NCI-H1092 (cell line): ENCODE measurements around the gene IGFBP3.
A peak's percentile ranks its signal among the peaks of the same experiment; 100 is the strongest.
"Not testable (repeated sequence)": the region's sequence is repeated elsewhere in the genome, so short reads cannot be mapped to it uniquely, and the experiment has no call there.

Experiments used
- DNase-seq: peaks from one replicate; lab custom pipeline; 2025; lab: John Stamatoyannopoulos, UW

IGFBP3 gene, protein sequence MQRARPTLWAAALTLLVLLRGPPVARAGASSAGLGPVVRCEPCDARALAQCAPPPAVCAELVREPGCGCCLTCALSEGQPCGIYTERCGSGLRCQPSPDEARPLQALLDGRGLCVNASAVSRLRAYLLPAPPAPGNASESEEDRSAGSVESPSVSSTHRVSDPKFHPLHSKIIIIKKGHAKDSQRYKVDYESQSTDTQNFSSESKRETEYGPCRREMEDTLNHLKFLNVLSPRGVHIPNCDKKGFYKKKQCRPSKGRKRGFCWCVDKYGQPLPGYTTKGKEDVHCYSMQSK

DNA sequence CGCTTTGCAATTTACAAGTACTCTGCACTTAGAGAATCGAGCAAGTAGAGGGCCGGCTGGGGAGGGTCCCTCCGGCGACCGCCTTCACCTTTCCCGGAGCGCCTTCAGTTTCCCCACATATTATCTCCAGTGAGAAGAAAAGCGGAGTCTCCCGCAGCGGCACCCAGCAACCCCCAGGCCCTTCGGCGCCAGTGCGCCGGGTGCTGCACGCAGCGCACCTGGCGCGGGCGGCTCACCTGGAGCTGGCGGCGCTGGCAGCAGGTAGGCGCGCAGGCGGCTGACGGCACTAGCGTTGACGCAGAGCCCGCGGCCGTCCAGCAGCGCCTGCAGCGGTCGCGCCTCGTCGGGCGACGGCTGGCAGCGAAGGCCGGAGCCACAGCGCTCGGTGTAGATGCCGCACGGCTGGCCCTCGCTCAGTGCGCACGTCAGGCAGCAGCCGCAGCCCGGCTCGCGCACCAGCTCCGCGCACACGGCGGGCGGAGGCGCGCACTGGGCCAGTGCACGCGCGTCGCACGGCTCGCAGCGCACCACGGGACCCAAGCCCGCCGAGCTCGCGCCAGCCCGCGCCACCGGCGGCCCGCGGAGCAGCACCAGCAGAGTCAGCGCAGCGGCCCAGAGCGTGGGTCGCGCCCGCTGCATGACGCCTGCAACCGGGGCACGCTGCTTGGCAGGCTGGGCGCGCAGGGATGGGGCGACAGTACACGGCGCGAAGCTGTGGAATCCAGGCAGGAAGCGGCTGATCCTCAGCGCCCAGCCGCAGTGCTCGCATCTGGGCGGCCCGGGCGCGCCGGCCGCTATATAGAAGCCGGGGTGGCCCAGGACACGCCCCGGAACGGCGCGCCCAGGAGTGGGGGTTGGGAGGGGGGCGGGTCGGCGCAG, at the start of gene IGFBP3:
Gene IGFBP3 (minus strand): TSS at position 771 of the 879 bp plus-strand sequence. CDS start 132 bp downstream, at position 639.
- peak; percentile 32 for DNase-seq

DNA sequence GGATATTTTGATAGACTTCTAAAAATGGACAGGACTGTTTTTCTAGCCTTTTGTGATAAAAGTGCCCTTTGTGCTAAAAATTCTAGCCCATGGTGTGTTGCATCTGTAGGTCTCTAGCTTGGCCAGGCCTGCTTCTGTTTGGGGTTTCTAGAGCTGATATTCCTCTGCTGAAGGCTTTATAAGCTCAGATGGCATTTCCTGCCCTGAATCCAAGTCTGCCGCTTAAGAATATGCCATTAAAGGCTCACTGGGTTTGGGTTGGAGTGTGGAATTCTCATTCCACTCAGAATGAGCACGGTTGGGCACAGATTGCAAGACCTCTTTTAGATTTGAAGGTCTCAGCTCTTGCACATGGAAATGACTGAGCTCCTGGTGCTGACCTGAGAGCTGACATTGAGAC, 49.4 kb upstream of the IGFBP3 start:
- DNase-seq = no peak

GRCh38 chr7:45969940-45970339, 48.9 kb upstream of the IGFBP3 start:
- DNase-seq = no peak

DNA sequence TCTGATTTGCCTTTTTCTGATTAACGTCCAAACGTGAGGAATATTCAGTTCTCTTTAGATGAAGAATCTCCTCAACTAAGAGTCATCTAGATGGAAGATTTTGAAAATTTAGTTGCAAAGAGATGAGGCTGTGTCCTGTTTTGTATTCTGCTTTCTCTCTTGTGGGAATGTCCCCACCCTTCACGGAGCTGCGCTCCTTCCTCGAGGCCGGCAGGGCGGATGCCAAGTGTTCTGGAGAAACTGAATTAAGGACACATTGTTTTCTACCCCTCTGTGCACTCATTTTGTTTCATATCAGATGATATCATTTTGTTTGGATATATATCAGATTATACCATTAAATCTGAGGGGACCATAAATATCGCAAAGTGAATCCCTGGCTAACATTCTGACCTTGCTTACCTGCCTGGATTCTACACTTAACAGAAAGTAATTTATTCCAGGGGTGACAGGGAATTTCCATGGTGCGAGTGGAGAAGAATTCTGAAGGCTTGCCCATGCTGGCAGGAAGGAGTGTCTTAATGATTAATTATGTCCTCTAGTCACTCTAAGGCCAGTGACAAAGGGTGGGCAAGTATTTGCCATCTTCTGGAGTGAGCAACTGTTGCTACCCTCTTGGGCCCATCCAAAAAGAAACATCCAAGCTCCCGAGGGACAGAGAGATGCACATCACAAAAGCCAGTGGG, 47.9 kb upstream of the IGFBP3 start:
- no peak for DNase-seq

GRCh38 chr7:45968312-45968711, 47.2 kb upstream of the IGFBP3 start:
- no peak for DNase-seq

GRCh38 chr7:45967591-45968157, 46.6 kb upstream of the IGFBP3 start:
- DNase-seq = no peak

- DNase-seq = no peak
Observed at GRCh38 chr7:45962861-45963260, 41.8 kb upstream of the IGFBP3 start.

DNA sequence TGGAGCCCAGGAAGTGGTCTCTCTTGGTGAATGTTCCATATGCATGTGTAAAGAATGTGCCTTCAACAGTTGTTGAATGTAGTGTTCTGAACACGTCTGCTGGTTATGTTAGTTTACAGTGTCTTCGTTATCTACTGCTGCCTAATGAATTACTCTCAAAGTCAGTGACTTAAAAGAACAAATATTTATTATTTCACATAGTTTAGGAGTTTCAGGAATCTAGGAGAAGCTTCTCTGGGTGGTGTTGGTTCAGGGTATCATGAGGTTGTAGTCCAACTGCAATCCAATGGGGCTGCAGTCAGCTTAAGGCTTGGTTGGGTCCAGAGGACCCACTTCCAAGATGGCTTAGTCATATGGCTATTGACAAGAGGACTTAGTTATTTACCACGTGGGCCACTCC, 36.6 kb upstream of the IGFBP3 start:
- DNase-seq = no peak

DNA sequence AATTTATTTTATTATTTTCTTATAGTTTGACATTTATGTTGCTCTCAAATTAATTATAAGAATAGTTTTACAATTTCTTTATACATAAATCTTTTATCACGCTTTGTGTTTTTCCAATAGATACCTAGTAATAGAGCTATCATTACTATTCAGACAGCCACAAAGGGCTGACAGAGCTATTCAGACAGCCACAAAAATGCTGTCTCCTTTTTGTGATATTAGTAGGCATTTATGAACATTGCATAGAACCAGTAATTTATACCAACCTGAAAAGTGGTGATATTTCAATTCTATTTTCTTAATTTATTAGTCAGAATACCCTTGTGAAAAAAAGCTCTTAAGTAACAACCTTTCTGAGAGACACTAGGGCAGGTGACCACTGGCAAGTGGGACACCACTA, 34.2 kb upstream of the IGFBP3 start:
- DNase-seq = no peak

GRCh38 chr7:45953055-45953454, 32.0 kb upstream of the IGFBP3 start:
- not testable (repeated sequence) for DNase-seq

DNA sequence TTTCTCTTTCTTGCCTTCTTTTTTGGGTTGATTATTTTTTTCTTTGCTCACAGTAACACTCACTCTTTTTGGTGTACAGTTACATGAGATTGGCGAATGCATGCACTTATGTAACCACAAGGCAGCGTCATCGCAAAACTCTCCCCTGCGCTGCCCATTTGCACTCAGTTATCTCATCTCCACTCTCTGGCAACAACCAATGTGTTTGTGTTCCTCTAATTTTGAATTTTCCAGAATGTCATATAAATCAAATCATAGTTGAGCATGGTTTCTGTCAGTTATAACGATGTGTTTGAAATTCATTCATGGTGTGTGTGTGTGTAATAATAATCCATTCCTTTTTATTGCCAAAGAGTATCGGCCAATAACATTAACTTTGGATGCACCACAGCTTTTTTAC, 23.0 kb upstream of the IGFBP3 start:
- no peak for DNase-seq

- no peak for DNase-seq
Observed at GRCh38 chr7:45940939-45941338, 19.9 kb upstream of the IGFBP3 start.

GRCh38 chr7:45940237-45940781, 19.2 kb upstream of the IGFBP3 start:
- DNase-seq = not testable (repeated sequence)

DNA sequence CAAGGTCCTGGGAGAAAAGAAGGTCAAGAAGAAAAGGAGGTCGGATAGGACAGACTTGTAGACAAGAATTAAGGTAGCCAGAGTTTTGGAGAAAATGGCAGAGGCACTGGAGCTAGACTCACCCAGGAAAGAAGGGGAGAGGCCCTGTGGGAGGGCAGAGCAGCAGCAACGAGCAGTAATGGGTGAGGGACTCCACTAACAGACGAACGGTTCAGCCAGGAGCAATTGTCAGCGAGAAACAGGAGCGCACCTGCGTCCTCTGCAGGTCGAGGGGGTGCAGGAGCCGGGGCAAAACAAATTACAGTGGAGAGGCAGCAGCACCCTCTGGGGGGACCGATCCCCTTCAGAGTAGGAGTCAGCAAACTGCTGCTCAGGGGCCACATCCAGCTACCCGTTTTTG, 18.5 kb upstream of the IGFBP3 start:
- no peak for DNase-seq

- no peak for DNase-seq
Observed at GRCh38 chr7:45938626-45939302, 17.7 kb upstream of the IGFBP3 start.

DNA sequence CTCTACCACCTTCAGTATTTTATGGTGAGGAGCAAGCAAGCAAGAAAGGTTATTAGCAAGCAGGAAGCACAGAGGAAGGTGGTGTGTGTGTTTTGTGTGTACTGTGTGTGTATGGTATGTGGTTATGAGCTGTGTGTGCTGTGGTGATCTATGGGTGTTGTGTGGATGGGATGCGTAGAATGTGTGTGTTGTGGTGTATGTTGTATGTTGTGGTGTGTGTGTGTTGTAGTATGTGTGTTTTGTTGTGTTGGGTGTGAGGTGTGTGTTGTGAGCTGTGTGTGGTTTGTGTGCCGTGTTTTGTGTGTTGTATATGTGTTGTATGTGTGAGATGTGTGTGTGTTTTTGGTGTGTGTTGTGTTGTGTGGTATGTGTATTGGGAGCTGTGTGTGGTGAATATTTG, 16.8 kb upstream of the IGFBP3 start:
- DNase-seq = no peak

DNA sequence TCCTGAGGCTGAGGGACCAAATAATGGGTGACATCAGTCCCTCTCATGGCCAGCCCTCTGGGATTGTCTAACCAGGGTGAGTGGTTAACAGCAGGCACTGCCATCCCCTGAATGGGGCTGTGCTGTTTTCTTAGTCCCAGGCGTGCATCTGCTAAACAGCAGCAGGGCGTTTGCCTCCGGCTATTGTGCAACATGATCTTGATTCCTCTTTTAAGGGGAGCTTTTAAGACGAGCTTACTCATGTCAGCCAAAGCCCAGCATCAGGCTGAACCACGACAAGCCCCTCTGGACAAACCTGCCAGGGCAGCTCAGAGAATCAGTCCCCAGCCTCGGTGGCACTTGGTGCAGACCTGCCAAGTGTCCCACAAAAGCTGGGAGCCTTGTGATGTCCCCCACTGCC, 16.2 kb upstream of the IGFBP3 start:
- no peak for DNase-seq

DNA sequence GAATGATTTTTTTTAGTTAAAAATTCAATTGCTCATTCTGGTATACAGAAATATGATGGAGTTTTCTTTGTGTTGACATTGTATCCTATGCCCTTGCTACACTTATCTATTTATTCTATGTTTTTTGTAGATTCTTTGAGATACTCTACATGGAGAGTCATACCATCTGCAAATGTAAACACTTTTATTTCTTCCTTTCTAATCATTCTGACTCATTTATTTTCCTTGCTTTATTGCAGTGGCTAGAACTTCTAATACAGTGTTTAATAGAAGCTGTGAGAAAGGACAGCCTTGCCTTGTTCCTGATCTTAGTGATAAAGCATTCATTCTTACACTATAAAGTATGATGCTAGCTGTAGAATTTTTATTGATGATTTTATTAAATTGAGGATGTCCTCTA, 9.9 kb upstream of the IGFBP3 start:
- DNase-seq = no peak

DNA sequence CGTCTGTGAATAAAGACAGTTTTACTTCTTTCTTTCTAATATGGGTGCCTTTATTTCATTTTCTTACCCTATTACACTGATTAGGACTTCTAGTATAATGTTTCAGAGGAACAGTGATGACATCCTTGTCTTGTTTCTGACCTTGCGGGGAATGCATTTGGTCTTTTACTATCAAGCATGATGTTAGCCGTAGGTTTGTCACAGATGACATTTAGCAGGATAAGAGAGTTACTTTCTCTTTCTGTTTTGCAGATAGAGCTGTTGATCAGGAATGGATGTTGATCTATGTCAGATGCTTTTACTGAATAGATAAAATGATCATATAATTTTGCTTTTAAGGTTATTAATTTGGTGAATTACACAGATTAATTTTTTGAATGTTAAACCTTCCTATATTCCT, 6.6 kb upstream of the IGFBP3 start:
- DNase-seq = no peak

DNA sequence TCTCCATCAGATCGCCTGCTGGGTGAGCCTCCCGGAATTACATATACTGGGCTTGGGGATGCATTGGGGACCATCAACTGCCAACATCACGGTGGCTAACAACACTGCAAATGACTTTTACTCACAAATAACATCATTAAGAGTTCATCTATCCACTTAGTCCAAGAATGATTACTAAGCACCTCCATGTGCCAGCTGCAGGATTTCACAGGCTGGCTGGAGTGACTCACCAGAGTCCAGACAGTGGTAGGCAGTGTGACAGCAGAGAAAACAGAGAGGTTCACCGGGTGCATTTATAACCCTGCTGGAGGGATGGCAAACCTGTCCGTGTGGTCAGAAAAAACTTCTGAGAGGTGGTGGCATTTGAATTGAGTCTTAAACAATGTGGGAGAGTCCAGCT, 3.2 kb upstream of the IGFBP3 start:
- no peak for DNase-seq

GRCh38 chr7:45923818-45924217, 2.7 kb upstream of the IGFBP3 start:
- no peak for DNase-seq

GRCh38 chr7:45923290-45923689, 2.2 kb upstream of the IGFBP3 start:
- DNase-seq = no peak
